H1 (cell line): ENCODE results near the gene ADGRB2. TPM values are rescaled to one million over a fixed set of nuclear protein-coding genes. Genes with fewer than 3 reads are reported as not detected.

Experiments
- CTCF ChIA-PET: fragments of 300-600 bp; sonication (Branson Sonifier 250); formaldehyde crosslinking; loops from one replicate; lab custom pipeline; 2021; ENCODE audit not compliant: partially characterized antibody; lab: Charles Lee
- POLR2A ChIA-PET: fragments of 300-600 bp; sonication (Branson Sonifier 250); formaldehyde crosslinking; loops from one replicate; lab custom pipeline; 2021; ENCODE audit warnings: inconsistent platforms; ENCODE audit not compliant: partially characterized antibody; lab: Charles Lee
- DNase-seq, 2 experiments: peaks; one replicate each; pipeline versions ENCODE4 v3.0.0 to v3.0.0-alpha.2; 2010 to 2022; ENCODE audit warnings: low spot score in 2 of 2, low read depth in 1 of 2, mixed read lengths in 1 of 2
- FAIRE-seq: peaks from 2 replicates; lab custom pipeline; 2011; peaks lifted over from hg19 to GRCh38; lab: Jason Lieb, UNC
- H2AFZ ChIP-seq: 2 replicates; pipeline ENCODE4 v1.8.1; 2012; ENCODE audit warnings: low read length, inconsistent platforms
- H2AK5ac ChIP-seq: 2 replicates; pipeline ENCODE4 v1.6.1; 2013; ENCODE audit warnings: low read depth, low read length
- H2BK120ac ChIP-seq: replicated peaks from 2 replicates; pipeline ENCODE3; 2013; ENCODE audit warnings: low read depth, low read length, inconsistent platforms
- H2BK12ac ChIP-seq: 2 replicates; pipeline ENCODE4 v1.6.1; 2013; ENCODE audit warnings: low read depth, low read length
- H2BK15ac ChIP-seq: 2 replicates; pipeline ENCODE4 v1.6.1; 2013; ENCODE audit warnings: low read length
- H2BK20ac ChIP-seq: 2 replicates; pipeline ENCODE4 v1.6.1; 2013; ENCODE audit warnings: low read length
- H2BK5ac ChIP-seq: 2 replicates; pipeline ENCODE4 v1.6.1; 2013; ENCODE audit warnings: low read depth, low read length
- H3K14ac ChIP-seq: 2 replicates; pipeline ENCODE4 v1.6.1; 2013; ENCODE audit warnings: inconsistent platforms; ENCODE audit not compliant: insufficient read length
- H3K18ac ChIP-seq: 2 replicates; pipeline ENCODE4 v1.6.1; 2013; ENCODE audit warnings: low read length; ENCODE audit errors: extremely low read depth
- H3K23ac ChIP-seq: 2 replicates; pipeline ENCODE4 v1.6.1; 2013; ENCODE audit warnings: inconsistent platforms; ENCODE audit not compliant: insufficient read length
- H3K23me2 ChIP-seq: 2 replicates; pipeline ENCODE4 v1.6.1; 2013; ENCODE audit warnings: low read depth, low read length
- H3K27ac ChIP-seq: 2 replicates; pipeline ENCODE4 v1.6.1; 2011; ENCODE audit warnings: low read depth, low read length, inconsistent platforms
- H3K27me3 ChIP-seq, 4 experiments: replicated peaks in 1 of 4; 1 replicate in 1 of 4; 2 replicates in 3 of 4; pipeline versions ENCODE4 v1.6.1 to v1.8.1; 2011 to 2013; ENCODE audit warnings: low read length in 3 of 4, mild to moderate bottlenecking in 3 of 4, inconsistent platforms in 2 of 4, mixed read lengths in 2 of 4, moderate library complexity in 1 of 4; ENCODE audit not compliant: control insufficient read depth in 3 of 4, insufficient read depth in 3 of 4; ENCODE audit errors: extremely low read depth in 1 of 4
- H3K36me3 ChIP-seq, 4 experiments: 2 replicates each; pipeline versions ENCODE4 v1.6.1 to v1.8.1; 2011 to 2013; ENCODE audit warnings: mild to moderate bottlenecking in 4 of 4, low read length in 3 of 4, moderate library complexity in 2 of 4, control low read depth in 1 of 4, inconsistent platforms in 1 of 4; ENCODE audit not compliant: insufficient read depth in 4 of 4, control insufficient read depth in 2 of 4
- H3K4ac ChIP-seq: replicated peaks from 2 replicates; pipeline ENCODE3; 2013; ENCODE audit warnings: low read length, low read depth, mixed read lengths, inconsistent platforms; ENCODE audit not compliant: insufficient read length
- H3K4me1 ChIP-seq, 4 experiments: replicated peaks in 1 of 4; 1 replicate in 1 of 4; 2 replicates in 3 of 4; pipeline versions ENCODE4 v1.6.1 to v1.8.1; 2011 to 2013; ENCODE audit warnings: low read length in 3 of 4, inconsistent platforms in 2 of 4, mixed read lengths in 1 of 4; ENCODE audit not compliant: insufficient read depth in 4 of 4, control insufficient read depth in 3 of 4
- H3K4me2 ChIP-seq, 2 experiments: 2 replicates each; pipeline versions ENCODE4 v1.6.1 to v1.8.1; 2011 to 2013; ENCODE audit warnings: low read depth in 2 of 2, low read length in 2 of 2, control low read depth in 1 of 2, inconsistent platforms in 1 of 2, mild to moderate bottlenecking in 1 of 2; ENCODE audit not compliant: insufficient read depth in 1 of 2
- H3K4me3 ChIP-seq, 4 experiments: fragments of 200-600, 300-600 bp in 1 of 4; sonication (generic), shearing (Covaris generic), sonication (Bioruptor Twin) in 1 of 4; 2 replicates each; pipeline versions ENCODE4 v1.5.1 to v1.8.1; 2011 to 2016; ENCODE audit warnings: low read length in 4 of 4, low read depth in 3 of 4, control low read depth in 2 of 4, inconsistent platforms in 2 of 4, mild to moderate bottlenecking in 2 of 4, mixed read lengths in 1 of 4, moderate library complexity in 1 of 4; ENCODE audit not compliant: insufficient read depth in 2 of 4; ENCODE audit errors: extremely low read depth in 1 of 4
- H3K56ac ChIP-seq: replicated peaks from 2 replicates; pipeline ENCODE3; 2013; ENCODE audit warnings: low read depth, mild to moderate bottlenecking, mixed read lengths, low read length, inconsistent platforms; ENCODE audit not compliant: insufficient read length
- H3K79me1 ChIP-seq: 2 replicates; pipeline ENCODE4 v1.6.1; 2013; ENCODE audit warnings: low read depth, low read length, control low read depth
- H3K79me2 ChIP-seq, 2 experiments: 2 replicates each; pipeline versions ENCODE4 v1.6.1 to v1.8.1; 2012 to 2013; ENCODE audit warnings: low read length in 2 of 2, mild to moderate bottlenecking in 2 of 2, inconsistent platforms in 1 of 2; ENCODE audit not compliant: insufficient read depth in 2 of 2, control insufficient read depth in 1 of 2
- H3K9ac ChIP-seq, 4 experiments: replicated peaks in 1 of 4; 1 replicate in 1 of 4; 2 replicates in 3 of 4; pipeline versions ENCODE4 v1.6.1 to v1.8.1; 2011 to 2013; ENCODE audit warnings: low read depth in 3 of 4, low read length in 3 of 4, control low read depth in 2 of 4, mild to moderate bottlenecking in 2 of 4, moderate library complexity in 2 of 4, inconsistent platforms in 1 of 4; ENCODE audit errors: extremely low read depth in 1 of 4
- H3K9me3 ChIP-seq, 2 experiments: 2 replicates each; pipeline versions ENCODE4 v1.6.1 to v1.8.1; 2012 to 2013; ENCODE audit warnings: mild to moderate bottlenecking in 2 of 2, moderate library complexity in 2 of 2, control low read depth in 1 of 2, inconsistent platforms in 1 of 2, low read depth in 1 of 2, low read length in 1 of 2, mixed read lengths in 1 of 2; ENCODE audit not compliant: insufficient read depth in 2 of 2
- H4K20me1 ChIP-seq, 2 experiments: replicated peaks in 1 of 2; 2 replicates each; pipeline versions ENCODE3 to v1.8.1; 2011 to 2013; ENCODE audit warnings: inconsistent platforms in 2 of 2, low read length in 2 of 2, mild to moderate bottlenecking in 1 of 2; ENCODE audit not compliant: insufficient read depth in 2 of 2, control insufficient read depth in 1 of 2
- H4K5ac ChIP-seq: 2 replicates; pipeline ENCODE4 v1.6.1; 2013; ENCODE audit warnings: low read length, low read depth, mixed read lengths, inconsistent platforms; ENCODE audit not compliant: insufficient read length
- H4K8ac ChIP-seq: 2 replicates; pipeline ENCODE4 v1.8.0; 2013; ENCODE audit warnings: mild to moderate bottlenecking, moderate library complexity, low read length, inconsistent platforms; ENCODE audit not compliant: insufficient read depth; ENCODE audit errors: extremely low read depth
- H4K91ac ChIP-seq: replicated peaks from 2 replicates; pipeline ENCODE3; 2013; ENCODE audit warnings: low read length, mixed read lengths, inconsistent platforms; ENCODE audit not compliant: insufficient read length
- GTF2F1 ChIP-seq: IDR thresholded peaks from 2 replicates; pipeline ENCODE4 v1.6.1; 2012; ENCODE audit warnings: low read depth, low read length, improper control_type of control experiment, borderline replicate concordance
- MAFK ChIP-seq: IDR thresholded peaks from 2 replicates; pipeline ENCODE4 v1.6.1; 2012; ENCODE audit warnings: low read depth, mild to moderate bottlenecking, improper control_type of control experiment, low read length
- WGBS, 2 experiments: shearing (Covaris generic) in 1 of 2; methylation state at CpG; one replicate each; pipeline versions ENCODE4 v1.1.6 to v1.1.7; 2013 to 2015; ENCODE audit warnings: low lambda C conversion rate in 2 of 2, mixed read lengths in 2 of 2, inconsistent platforms in 1 of 2, low coverage in 1 of 2, missing lambda C conversion rate in 1 of 2; ENCODE audit not compliant: insufficient replicate concordance in 2 of 2, insufficient coverage in 1 of 2, insufficient read length in 1 of 2; ENCODE audit errors: extremely low coverage in 1 of 2, missing lambda C conversion rate in 1 of 2; 5-methylcytosine and 5-hydroxymethylcytosine counted together
- polyA plus RNA-seq, 7 experiments: library from polyadenylated mRNA; depleted of rRNA in 3 of 7; stranded (reverse) in 5 of 7; unstranded in 2 of 7; fragments of >200 nt in 5 of 7; fragments of 200-250 nt in 2 of 7; gene quantifications; 1 replicate in 5 of 7; 2 replicates in 1 of 7; 4 replicates in 1 of 7; pipeline versions ENCODE4 v1.2.1 to v1.2.3, GENCODE V29; 2011 to 2013; ENCODE audit warnings: missing spikeins in 2 of 7, mixed read lengths in 2 of 7
- total RNA-seq: library from RNA; stranded (reverse); fragmentation: NEBNext Ultra II Directional; extraction: Animal tissue kit (Norgen Biotek cat#: 25700); gene quantifications from 2 replicates; pipeline ENCODE4 v1.2.1, GENCODE V29; 2021

ADGRB2 gene
- total and polyA plus RNA-seq, 2 of the 8 experiments (the other 6 are each of a cell fraction or from before 2014, with no cell fraction given) = 15.6 to 26.2 TPM

- FAIRE-seq (no peak), DNase-seq (no peak)
- H3K23me2 ChIP-seq = no peaks in the 10 kb centered on the region
- no peak overlapping the region for H4K8ac ChIP-seq
- H3K18ac ChIP-seq = no peak overlapping the region
- no peak overlapping the region for H3K56ac ChIP-seq
- H2AFZ ChIP-seq = no peak overlapping the region
- H3K9ac ChIP-seq = no peak overlapping the region
- no peaks in the 10 kb centered on the region for H3K9me3 ChIP-seq
- ChIA-PET POLR2A (interaction anchor here (1.4 kb wide), 1 partner anchor 20 kb away, joined by 4 read pairs; no protein-coding TSS in a partner anchor), CTCF (interaction anchor here (0.6 to 1.6 kb wide), 5 partner anchors 10 to 589 kb away, joined by 3 read pairs; no protein-coding TSS in a partner anchor)
- no peak overlapping the region for H3K4me3 ChIP-seq
- no peak overlapping the region for H3K27ac ChIP-seq
- peaks cover 0 to 21% (median 18%) of the 10 kb centered on the region in 4 experiments; a peak in 6 of 7 replicates for H3K4me1 ChIP-seq
- no peaks in the 10 kb centered on the region for H3K79me2 ChIP-seq
- no peaks in the 10 kb centered on the region for H4K20me1 ChIP-seq
- 0 out of 2 replicates have a peak overlapping the region, but pooled peaks have one; percentile 19 for H2BK15ac ChIP-seq
- H3K4ac ChIP-seq = no peak overlapping the region
- H3K23ac ChIP-seq = no peak overlapping the region
- no peak overlapping the region for H3K14ac ChIP-seq
- H2BK5ac ChIP-seq = peak overlapping the region; percentile 86; the same call in 1 of the 2 replicates
- no peak overlapping the region for H4K91ac ChIP-seq
- H2BK120ac ChIP-seq = no peak overlapping the region
- H3K79me1 ChIP-seq = no peaks in the 10 kb centered on the region
- no peak for TF ChIP-seq GTF2F1
- TF ChIP-seq MAFK = peak; percentile 38; the same call in 1 of the 2 replicates
- H4K5ac ChIP-seq = no peak overlapping the region
- no peak overlapping the region for H3K4me2 ChIP-seq
- H3K27me3 ChIP-seq = peaks cover 0 to 3% (median 0%) of the 10 kb centered on the region in 4 experiments; a peak in 2 of 7 replicates
- H2BK12ac ChIP-seq = peak overlapping the region; percentile 92; the same call in 1 of the 2 replicates
- H2BK20ac ChIP-seq = peak overlapping the region; percentile 94
- peak overlapping the region; percentile 71; the same call in 1 of the 2 replicates for H2AK5ac ChIP-seq
- WGBS, 2 experiments = 66% methylated on average over 2 of the region's 2 CpGs; no CpG with 5 or more reads in 1 of the 2 experiments
- no peaks in the 10 kb centered on the region for H3K36me3 ChIP-seq
Observed at GRCh38 chr1:31780632-31781031, 16.5 kb upstream of the ADGRB2 start.
